ENCODE results near the gene SLX9.

SLX9 gene

GRCh38 chr21:45013260-45013841 lies 73.5 kb downstream of the SLX9 start:
- Histone ChIP-seq H3K9me3 (replicated peaks; ENCODE audit: low read length) (peaks cover 2% of the 10 kb centered on the region), H3K4me1 (ENCODE audit: control insufficient read depth, insufficient read depth, low read length) (peaks cover 49% of the 10 kb centered on the region), H3K9ac (ENCODE audit: low read depth, low read length) (peak overlapping the region; percentile 75), H3K4me2 (ENCODE audit: low read length) (no peak overlapping the region), H3K27me3 (ENCODE audit: control insufficient read depth, insufficient read depth, low read length) (no peaks in the 10 kb centered on the region), H3K4me3 (ENCODE audit: low read length) (no peak overlapping the region), H3K36me3 (ENCODE audit: insufficient read depth, low read length) (no peaks in the 10 kb centered on the region)

- Histone ChIP-seq H3K4me1 (ENCODE audit: control insufficient read depth, insufficient read depth, low read length) (peaks cover 60% of the 10 kb centered on the region), H3K4me3 (ENCODE audit: low read length) (no peak overlapping the region)
Observed at GRCh38 chr21:45014747-45015468, 75.1 kb downstream of the SLX9 start.

GRCh38 chr21:45015469-45015860 lies 75.6 kb downstream of the SLX9 start:
- Histone ChIP-seq H3K27me3 (ENCODE audit: control insufficient read depth, insufficient read depth, low read length) (no peaks in the 10 kb centered on the region), H3K4me1 (ENCODE audit: control insufficient read depth, insufficient read depth, low read length) (peaks cover 66% of the 10 kb centered on the region), H3K4me2 (ENCODE audit: low read length) (no peak overlapping the region)

More at GRCh38 chr21:45014747-45015468, 75.1 kb downstream of the SLX9 start:
- Histone ChIP-seq H3K27me3 (ENCODE audit: control insufficient read depth, insufficient read depth, low read length) (no peaks in the 10 kb centered on the region), H3K4me2 (ENCODE audit: low read length) (no peak overlapping the region), H3K36me3 (ENCODE audit: insufficient read depth, low read length) (no peaks in the 10 kb centered on the region), H3K9ac (ENCODE audit: low read depth, low read length) (no peak overlapping the region), H3K9me3 (replicated peaks; ENCODE audit: low read length) (no peaks in the 10 kb centered on the region)

GRCh38 chr21:45016031-45016405 lies 76.2 kb downstream of the SLX9 start:
- no peak overlapping the region for H3K9ac ChIP-seq (ENCODE audit: low read depth, low read length)
- H3K4me2 ChIP-seq (ENCODE audit: low read length), result no peak overlapping the region
- no peaks in the 10 kb centered on the region for H3K36me3 ChIP-seq (ENCODE audit: insufficient read depth, low read length)
- no peaks in the 10 kb centered on the region for H3K9me3 ChIP-seq (replicated peaks; ENCODE audit: low read length)
- no peaks in the 10 kb centered on the region for H3K27me3 ChIP-seq (ENCODE audit: control insufficient read depth, insufficient read depth, low read length)
- H3K4me3 ChIP-seq (ENCODE audit: low read length), result no peak overlapping the region
- H3K4me1 ChIP-seq (ENCODE audit: control insufficient read depth, insufficient read depth, low read length), result peaks cover 71% of the 10 kb centered on the region

More at GRCh38 chr21:45015469-45015860, 75.6 kb downstream of the SLX9 start:
- Histone ChIP-seq H3K9ac (ENCODE audit: low read depth, low read length) (no peak overlapping the region), H3K4me3 (ENCODE audit: low read length) (no peak overlapping the region), H3K36me3 (ENCODE audit: insufficient read depth, low read length) (no peaks in the 10 kb centered on the region), H3K9me3 (replicated peaks; ENCODE audit: low read length) (no peaks in the 10 kb centered on the region)

GRCh38 chr21:45016406-45017038 lies 76.7 kb downstream of the SLX9 start:
- H3K4me2 ChIP-seq (ENCODE audit: low read length), result no peak overlapping the region
- peaks cover 67% of the 10 kb centered on the region for H3K4me1 ChIP-seq (ENCODE audit: control insufficient read depth, insufficient read depth, low read length)
- no peaks in the 10 kb centered on the region for H3K27me3 ChIP-seq (ENCODE audit: control insufficient read depth, insufficient read depth, low read length)
- H3K9me3 ChIP-seq (replicated peaks; ENCODE audit: low read length), result no peaks in the 10 kb centered on the region
- no peaks in the 10 kb centered on the region for H3K36me3 ChIP-seq (ENCODE audit: insufficient read depth, low read length)
- no peak overlapping the region for H3K9ac ChIP-seq (ENCODE audit: low read depth, low read length)
- H3K4me3 ChIP-seq (ENCODE audit: low read length), result no peak overlapping the region

DNA sequence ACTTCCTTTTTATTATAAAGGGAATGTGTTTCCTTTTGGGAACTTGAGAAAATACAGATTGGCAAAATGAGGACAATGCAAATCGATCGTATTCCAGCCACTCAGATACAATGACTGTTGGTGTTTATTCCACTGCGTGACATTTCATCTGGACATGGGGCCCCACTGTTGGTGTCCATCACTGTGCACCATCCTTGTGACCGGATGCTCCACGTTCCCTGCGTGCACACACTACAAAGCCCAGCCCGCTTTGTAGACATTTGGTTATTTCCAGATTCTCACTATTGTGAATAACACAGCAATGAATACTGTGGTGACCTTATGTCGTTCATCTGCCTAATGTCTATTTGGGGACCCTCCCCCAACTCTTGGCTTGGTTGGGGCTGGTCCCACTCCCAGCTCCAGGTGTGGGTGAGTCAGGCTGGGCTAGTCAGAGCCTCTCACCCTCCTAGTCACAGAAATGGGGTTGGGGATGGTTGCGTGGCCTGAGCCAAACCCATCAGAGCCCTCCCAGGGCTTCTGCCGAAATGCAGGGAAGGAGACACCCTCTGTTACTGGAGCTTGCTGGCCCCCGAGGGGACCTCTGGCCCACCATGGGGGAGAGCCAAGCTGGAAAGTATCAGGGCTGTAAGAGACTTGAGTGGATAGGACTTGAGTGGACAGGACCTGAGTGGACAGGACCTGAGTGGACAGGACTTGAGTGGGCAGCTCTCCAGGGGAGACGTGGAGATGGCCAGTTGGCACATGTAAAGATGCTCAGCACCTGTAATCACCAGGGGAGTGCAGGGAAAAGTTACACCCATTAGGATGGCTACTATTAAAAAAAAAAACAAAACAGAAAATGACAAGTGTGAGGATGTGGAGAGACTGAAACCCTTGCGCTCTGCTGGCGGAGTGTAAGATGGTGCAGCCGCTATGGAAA lies 77.5 kb downstream of the SLX9 start:
- Histone ChIP-seq H3K4me1 (ENCODE audit: control insufficient read depth, insufficient read depth, low read length) (peaks cover 60% of the 10 kb centered on the region), H3K27me3 (ENCODE audit: control insufficient read depth, insufficient read depth, low read length) (no peaks in the 10 kb centered on the region), H3K36me3 (ENCODE audit: insufficient read depth, low read length) (no peaks in the 10 kb centered on the region), H3K9me3 (replicated peaks; ENCODE audit: low read length) (no peaks in the 10 kb centered on the region), H3K9ac (ENCODE audit: low read depth, low read length) (no peak overlapping the region), H3K4me3 (ENCODE audit: low read length) (no peak overlapping the region), H3K4me2 (ENCODE audit: low read length) (no peak overlapping the region)

DNA sequence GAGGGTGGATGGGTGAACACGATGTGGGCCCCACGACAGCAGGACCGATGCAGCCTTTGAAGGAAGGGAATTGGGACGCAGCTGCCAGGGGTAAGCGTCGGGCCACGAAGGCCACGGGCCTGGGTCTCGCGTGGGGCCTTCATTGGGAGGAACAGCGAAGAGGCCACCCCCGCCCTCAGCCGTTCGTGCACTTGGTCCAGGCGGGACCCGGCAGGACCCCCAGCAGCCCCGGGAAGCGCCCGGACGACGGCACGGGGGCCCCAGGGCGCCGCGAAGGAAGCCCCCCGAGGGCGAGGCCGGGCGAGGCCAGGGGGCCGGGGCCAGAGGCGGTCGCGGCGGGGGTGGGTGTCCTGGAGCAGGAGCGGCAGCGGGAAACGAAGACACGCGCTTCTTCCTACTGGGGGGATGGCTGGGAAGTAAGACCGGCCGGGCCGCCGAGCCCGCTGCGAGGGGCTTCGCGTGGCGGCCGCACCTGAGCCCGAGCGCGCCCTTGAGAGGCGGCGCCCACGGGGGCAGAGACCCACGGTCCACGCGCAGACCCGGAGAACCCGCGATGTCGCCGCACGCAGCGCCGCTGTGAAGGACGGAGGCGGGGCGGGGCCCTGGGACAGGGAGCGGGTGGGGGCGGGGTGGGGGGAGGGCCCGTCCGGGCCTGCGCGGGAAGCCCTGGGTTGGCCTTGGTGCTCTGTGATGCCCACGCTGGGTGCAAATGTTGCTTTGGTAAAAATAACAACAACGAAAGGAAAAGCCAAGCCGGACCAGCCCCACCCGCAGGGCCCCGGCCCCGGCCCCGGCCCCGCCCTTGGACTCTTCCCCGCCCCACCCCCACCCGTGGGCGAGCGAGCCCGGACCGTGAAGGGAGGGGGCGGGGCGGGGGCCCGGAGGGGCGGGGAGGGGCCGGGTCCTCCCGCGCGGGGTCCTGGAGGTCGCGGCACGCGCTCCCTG lies 78.6 kb downstream of the SLX9 start:
- Histone ChIP-seq H3K4me2 (ENCODE audit: low read length) (peak overlapping the region; percentile 82), H3K4me1 (ENCODE audit: control insufficient read depth, insufficient read depth, low read length) (peaks cover 49% of the 10 kb centered on the region), H3K9ac (ENCODE audit: low read depth, low read length) (peak overlapping the region; percentile 74), H3K27me3 (ENCODE audit: control insufficient read depth, insufficient read depth, low read length) (no peaks in the 10 kb centered on the region), H3K4me3 (ENCODE audit: low read length) (peak overlapping the region; percentile 62), H3K36me3 (ENCODE audit: insufficient read depth, low read length) (no peaks in the 10 kb centered on the region), H3K9me3 (replicated peaks; ENCODE audit: low read length) (peaks cover under 1% of the 10 kb centered on the region)

DNA sequence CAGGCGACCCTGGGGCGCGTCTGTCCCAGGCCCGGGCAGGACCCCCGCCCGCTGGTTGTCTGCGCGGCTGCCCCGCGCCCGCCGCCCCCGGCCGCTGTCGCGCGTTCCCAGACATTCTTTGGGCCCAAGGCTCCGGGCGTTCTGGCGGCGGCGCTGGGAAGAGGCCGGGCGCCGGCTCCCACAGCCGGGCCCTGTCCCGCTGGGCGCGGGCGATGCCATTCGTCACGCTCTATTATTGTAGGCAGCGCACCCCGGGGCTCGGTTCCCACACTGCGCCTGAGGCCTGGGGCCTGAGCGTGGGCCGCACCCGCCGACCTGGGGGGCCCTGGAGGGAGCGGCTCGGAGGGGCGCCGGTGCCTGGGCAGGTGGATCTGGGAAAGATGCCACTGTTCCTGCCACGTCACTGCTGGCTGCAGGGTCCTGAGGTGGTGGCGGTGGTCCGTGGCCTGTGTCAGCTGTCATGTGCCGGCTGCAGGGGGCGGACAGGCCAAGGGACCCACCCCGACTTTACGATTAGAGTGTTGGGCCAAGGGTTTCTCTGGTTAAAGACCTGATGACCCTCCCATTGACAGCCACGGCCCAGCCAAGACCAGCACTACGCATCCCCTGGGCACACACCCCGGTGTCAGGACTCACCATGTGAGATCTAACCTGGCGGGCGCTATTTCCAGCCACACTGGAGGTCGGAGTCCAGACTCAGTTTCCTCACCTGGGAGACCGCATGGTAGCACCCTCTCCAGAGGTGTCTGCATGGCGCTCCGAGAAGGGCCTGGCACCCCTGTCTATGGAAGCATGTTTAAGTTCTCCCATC lies 79.5 kb downstream of the SLX9 start:
- H3K27me3 ChIP-seq (ENCODE audit: control insufficient read depth, insufficient read depth, low read length), result no peaks in the 10 kb centered on the region
- peak overlapping the region; percentile 65 for H3K4me2 ChIP-seq (ENCODE audit: low read length)
- H3K36me3 ChIP-seq (ENCODE audit: insufficient read depth, low read length), result no peaks in the 10 kb centered on the region
- peaks cover 5% of the 10 kb centered on the region for H3K9me3 ChIP-seq (replicated peaks; ENCODE audit: low read length)
- peaks cover 45% of the 10 kb centered on the region for H3K4me1 ChIP-seq (ENCODE audit: control insufficient read depth, insufficient read depth, low read length)
- peak overlapping the region; percentile 74 for H3K9ac ChIP-seq (ENCODE audit: low read depth, low read length)
- peak overlapping the region; percentile 57 for H3K4me3 ChIP-seq (ENCODE audit: low read length)

DNA sequence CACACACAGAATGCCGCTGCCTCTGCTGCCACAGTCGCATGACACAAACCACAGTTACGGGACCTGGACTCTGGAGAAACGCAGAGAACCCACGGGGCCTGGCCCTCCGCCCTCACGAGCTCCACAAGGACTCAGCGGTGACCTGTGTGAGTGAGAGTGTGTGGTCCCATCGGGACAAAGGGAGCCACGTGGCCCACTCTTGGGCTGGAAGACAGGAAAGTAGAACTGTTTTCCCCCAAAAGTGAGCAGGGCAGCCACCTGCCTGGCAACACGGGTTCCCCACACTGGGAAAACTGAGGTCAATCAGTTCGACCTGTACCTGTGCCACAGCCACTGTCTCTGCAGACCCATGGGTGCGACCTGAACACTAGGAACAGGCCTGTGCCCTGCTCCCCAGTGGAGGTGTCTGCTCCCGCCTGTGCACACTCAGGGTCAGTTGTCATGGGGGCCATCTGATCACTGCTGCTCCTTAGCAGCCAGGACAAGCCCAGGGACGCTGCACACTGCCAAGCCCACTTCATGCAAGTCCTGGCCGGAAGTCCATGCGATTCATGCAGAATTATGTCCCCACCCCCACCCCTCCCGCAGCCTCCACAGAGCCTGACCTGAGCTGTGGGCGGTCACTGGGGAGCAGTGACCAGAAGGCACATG lies 80.2 kb downstream of the SLX9 start:
- Histone ChIP-seq H3K4me2 (ENCODE audit: low read length) (no peak overlapping the region), H3K27me3 (ENCODE audit: control insufficient read depth, insufficient read depth, low read length) (no peaks in the 10 kb centered on the region), H3K4me1 (ENCODE audit: control insufficient read depth, insufficient read depth, low read length) (peaks cover 45% of the 10 kb centered on the region), H3K9ac (ENCODE audit: low read depth, low read length) (peak overlapping the region; percentile 74), H3K4me3 (ENCODE audit: low read length) (no peak overlapping the region), H3K36me3 (ENCODE audit: insufficient read depth, low read length) (no peaks in the 10 kb centered on the region), H3K9me3 (replicated peaks; ENCODE audit: low read length) (peaks cover 5% of the 10 kb centered on the region)
